GM10847 (cell line): ENCODE measurements around the gene RPL35A.
A peak's percentile ranks its signal among the peaks of the same experiment; 100 is the strongest.

Experiments used
- POLR2A ChIP-seq: IDR thresholded peaks from 2 replicates; pipeline ENCODE4 v1.6.1; 2011; ENCODE audit not compliant: insufficient read length; ENCODE audit errors: extremely low read depth

RPL35A gene

GRCh38 chr3:197950677-197951061 lies 679 bp downstream of the RPL35A start:
- TF ChIP-seq POLR2A: no peak

- TF ChIP-seq POLR2A: no peak
These were observed 1.5 kb downstream of the RPL35A start for GRCh38 chr3:197951392-197951990.

DNA sequence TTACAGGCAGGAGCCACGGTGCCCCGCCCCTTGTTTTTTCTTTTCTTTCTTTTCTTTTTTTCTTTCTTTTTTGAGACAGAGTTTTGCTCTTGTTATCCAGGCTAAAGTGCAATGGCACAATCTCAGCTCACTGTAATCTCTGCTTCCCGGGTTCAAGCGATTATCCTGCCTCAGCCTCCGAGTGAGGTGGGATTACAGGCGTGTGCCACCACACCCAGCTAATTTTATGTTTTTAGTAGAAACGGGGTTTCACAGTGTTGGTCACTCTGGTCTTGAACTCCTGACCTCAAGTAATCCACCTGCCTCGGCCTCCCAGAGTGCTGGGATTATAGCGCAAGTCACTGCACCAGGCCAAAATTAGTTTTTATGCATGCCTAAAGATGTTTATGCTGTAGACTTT lies 2.5 kb downstream of the RPL35A start:
- no peak for TF ChIP-seq POLR2A

- TF ChIP-seq POLR2A: no peak
These were observed 3.3 kb downstream of the RPL35A start for GRCh38 chr3:197953325-197953724.

GRCh38 chr3:197953881-197954280 lies 3.9 kb downstream of the RPL35A start:
- no peak for TF ChIP-seq POLR2A

- TF ChIP-seq POLR2A: no peak
These were observed 6.0 kb downstream of the RPL35A start for GRCh38 chr3:197955892-197956477.

DNA sequence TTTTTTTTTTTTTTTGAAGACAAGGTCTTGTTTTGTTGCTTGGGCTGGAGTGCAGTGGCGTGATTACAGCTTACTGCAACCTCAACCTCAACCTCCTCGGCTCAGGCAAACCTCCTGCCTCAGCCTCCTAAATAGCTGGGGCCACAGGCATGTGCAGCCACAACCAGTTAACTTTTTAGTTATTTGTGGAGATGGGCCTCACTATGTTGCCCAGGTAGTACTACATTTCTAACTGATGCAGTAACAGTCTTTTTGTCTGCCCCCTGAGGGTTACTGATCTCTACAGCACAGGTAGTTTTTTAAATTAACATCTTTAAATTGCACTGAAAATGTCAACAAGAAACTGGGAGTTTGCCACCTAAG lies 6.6 kb downstream of the RPL35A start:
- no peak for TF ChIP-seq POLR2A

- TF ChIP-seq POLR2A: no peak
These were observed 7.8 kb downstream of the RPL35A start for GRCh38 chr3:197957790-197958133.

DNA sequence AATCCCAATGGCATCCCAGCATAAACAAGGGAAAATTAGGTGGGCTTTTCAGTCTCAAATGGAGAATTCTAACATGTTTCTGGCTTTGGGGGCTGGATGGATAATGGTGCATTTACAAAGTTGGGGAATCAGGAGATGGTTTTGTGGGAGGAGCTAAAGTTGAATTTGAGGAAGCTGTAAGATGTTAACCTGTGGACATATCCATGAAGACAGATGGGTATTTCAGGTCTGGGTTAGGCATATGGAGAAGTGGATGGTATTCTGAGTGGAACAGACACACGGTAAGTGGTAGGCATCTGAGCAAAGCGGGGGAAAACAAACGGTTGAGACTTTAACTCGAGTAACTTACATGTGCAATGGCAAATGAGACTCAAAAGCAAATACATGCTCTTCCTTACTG lies 8.4 kb downstream of the RPL35A start:
- TF ChIP-seq POLR2A: no peak

DNA sequence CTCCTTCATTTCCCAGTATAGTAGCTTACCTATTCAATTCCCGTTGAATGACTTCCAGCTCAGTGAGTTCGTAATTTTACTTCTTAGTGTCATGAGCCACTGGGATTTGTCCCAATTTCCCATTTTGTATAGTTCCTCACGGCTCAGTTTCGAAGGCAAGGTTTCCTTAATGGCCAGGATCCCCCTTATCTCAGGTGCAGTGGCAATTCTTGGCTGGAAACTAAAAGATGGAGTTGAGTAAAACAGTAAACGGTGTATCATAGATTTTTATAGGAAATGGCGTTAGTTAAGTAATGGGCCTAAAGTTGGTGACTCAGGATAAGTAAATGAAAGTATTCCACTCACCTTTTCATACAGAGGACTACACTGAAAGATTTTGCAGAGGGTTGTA lies 9.5 kb downstream of the RPL35A start:
- no peak for TF ChIP-seq POLR2A

GRCh38 chr3:197959891-197960693 lies 10.1 kb downstream of the RPL35A start, which contains the start of gene LMLN:
Gene LMLN (plus strand): TSS chr3:197960217. CDS start chr3:197960246, 29 bp downstream.
- TF ChIP-seq POLR2A: peak; percentile 45

DNA sequence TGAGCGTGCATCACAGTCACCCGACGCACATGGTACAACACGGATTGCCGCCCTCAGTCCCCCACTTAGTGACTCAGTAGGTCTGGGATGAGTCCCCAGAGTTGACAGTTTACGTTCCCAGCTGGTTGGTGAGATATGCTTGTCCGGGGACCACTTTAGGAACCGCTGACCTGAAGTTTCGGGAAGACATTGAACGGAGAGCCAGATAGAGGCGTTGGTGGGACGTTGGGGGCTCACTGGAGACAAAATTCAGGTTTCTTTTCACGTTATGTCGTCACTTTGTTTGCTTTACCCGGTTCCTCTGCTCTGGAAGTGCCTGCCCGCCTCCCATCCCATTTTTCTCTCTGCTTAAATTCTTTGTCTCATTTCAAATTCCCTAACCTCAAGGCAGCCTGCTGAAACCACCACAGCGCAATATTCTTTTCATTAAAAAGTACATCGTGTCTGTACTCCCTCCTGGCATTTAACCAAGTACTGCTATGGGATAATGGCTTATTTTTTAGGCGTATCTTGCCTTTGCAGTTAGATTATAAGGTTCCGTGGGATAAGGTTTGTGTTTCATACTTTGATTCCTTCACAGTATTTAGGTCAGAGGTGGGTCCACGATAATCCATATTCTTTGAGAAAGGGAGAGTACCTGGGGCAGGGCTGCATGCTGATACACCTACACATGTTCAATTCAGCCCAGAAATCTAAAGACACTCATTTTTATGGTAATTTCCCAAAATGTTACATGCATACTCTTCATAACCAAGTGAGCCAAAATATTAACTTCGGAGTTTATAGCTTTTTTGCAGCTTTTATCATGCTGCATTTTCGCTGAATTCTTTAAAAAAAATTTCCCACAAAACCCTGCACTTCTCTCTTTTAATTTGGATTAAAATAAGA lies 10.9 kb downstream of the RPL35A start:
- TF ChIP-seq POLR2A: no peak

- TF ChIP-seq POLR2A: no peak
These were observed 11.6 kb downstream of the RPL35A start for GRCh38 chr3:197961582-197961945.

GRCh38 chr3:197963019-197963637 lies 13.1 kb downstream of the RPL35A start:
- TF ChIP-seq POLR2A: no peak

DNA sequence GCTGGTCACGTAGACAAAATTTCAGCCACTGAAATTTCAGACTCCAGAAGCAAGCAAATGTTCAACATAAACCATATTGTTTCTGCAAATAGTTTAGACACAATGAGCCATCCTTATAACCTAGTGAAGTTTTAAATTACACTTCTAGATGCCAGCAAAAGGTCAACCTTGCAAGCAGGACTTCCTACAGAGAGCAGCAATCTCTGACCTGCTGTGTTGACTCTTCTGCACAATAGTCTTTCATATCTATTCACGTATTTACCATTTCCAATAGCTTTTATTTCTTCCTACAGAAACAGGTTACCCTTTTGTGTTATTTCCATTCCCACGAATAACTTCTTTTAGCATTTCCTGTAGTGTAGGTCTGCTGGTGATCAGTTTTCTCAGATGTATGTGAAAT lies 20.6 kb downstream of the RPL35A start:
- TF ChIP-seq POLR2A: no peak
